ENCODE results near the gene MBP. TPM values are rescaled to one million over a fixed set of nuclear protein-coding genes. Genes with fewer than 3 reads are reported as not detected.

The MBP gene
- total and polyA plus RNA-seq, 2 of the 4 experiments (the other 2 are of a cell fraction) = 0.72 to 0.90 TPM

- in situ Hi-C loops (cut with MboI; ENCODE audit: low sequenced_read_pairs) = loop anchor here (25.0 kb wide), 1 partner anchor 662 kb away; no protein-coding TSS in a partner anchor
Measured at GRCh38 chr18:77124452-77124922, 8.1 kb downstream of the MBP start.

More at GRCh38 chr18:77124452-77124922, 8.1 kb downstream of the MBP start:
- H4K5ac ChIP-seq (ENCODE audit: low read depth, low read length) = peak overlapping the region; percentile 74
- peak overlapping the region; percentile 87 for H2AFZ ChIP-seq (replicated peaks; ENCODE audit: low read length, poor library complexity)
- H3K27me3 ChIP-seq (ENCODE audit: control insufficient read depth, insufficient read depth, low read length) = no peaks in the 10 kb centered on the region
- no peak overlapping the region; the same call in 1 of the 2 replicates for H4K91ac ChIP-seq (ENCODE audit: insufficient read depth, low read depth, low read length)
- no peaks in the 10 kb centered on the region for H3K36me3 ChIP-seq (ENCODE audit: control insufficient read depth, insufficient read depth, low read length)
- dilution Hi-C loops (cut with HindIII; ENCODE audit: low sequenced_read_pairs, unreplicated experiment) (no loop called here), intact Hi-C loops (cut with micrococcal nuclease) (no loop called here)
- peak overlapping the region; percentile 67; the same call in 1 of the 2 replicates for H3K18ac ChIP-seq (ENCODE audit: low read depth, low read length)
- H2AK5ac ChIP-seq (ENCODE audit: low read depth, low read length) = peak overlapping the region; percentile 38; the same call in 1 of the 2 replicates
- H3K9ac ChIP-seq (ENCODE audit: low read depth, low read length) = 0 out of 2 replicates have a peak overlapping the region, but pooled peaks have one; percentile 41
- no peak for ATAC-seq (ENCODE audit: low read depth)
- no peaks in the 10 kb centered on the region for H3K9me3 ChIP-seq (ENCODE audit: control insufficient read depth, insufficient read depth, low read length)
- no peak for TF ChIP-seq ELK1 (IDR thresholded peaks at IDR 0.05; ENCODE audit: borderline replicate concordance, low read depth, low read length)
- TF ChIP-seq BHLHE40 (IDR thresholded peaks at IDR 0.05; ENCODE audit: low read depth, low read length) = no peak
- no peak for TF ChIP-seq CTCF (conservative IDR thresholded peaks at IDR 0.05; ENCODE audit: low read depth, low read length)
- no peak overlapping the region for H3K23ac ChIP-seq (ENCODE audit: low read depth, low read length)
- POLR2A ChIA-PET (ENCODE audit: unreplicated experiment) = no interaction called here
- 0 out of 3 replicates have a peak overlapping the region, but pooled peaks have one; percentile 79 for H2BK15ac ChIP-seq (ENCODE audit: low read depth, low read length)
- CTCF ChIA-PET = interaction anchor here (0.6 kb wide), 1 partner anchor 15 kb away, joined by 4 read pairs; no protein-coding TSS in a partner anchor
- no TSS peak for BruUV-seq (replicated peaks)
- H2BK20ac ChIP-seq (ENCODE audit: low read depth, low read length) = 0 out of 2 replicates have a peak overlapping the region, but pooled peaks have one; percentile 69
- no peak overlapping the region for H2BK5ac ChIP-seq (ENCODE audit: low read depth, low read length, poor library complexity, severe bottlenecking)
- H4K8ac ChIP-seq (ENCODE audit: low read depth in 2 of 2, low read length in 2 of 2) = peak overlapping the region; percentile 28 to 55; a peak in 3 of 4 replicates
- H3K4me1 ChIP-seq (ENCODE audit: control insufficient read depth, insufficient read depth, low read length) = peaks cover 17% of the 10 kb centered on the region
- peak overlapping the region; percentile 5 for H3K27ac ChIP-seq (ENCODE audit: insufficient read depth, low read length)
- H2AK9ac ChIP-seq (replicated peaks; ENCODE audit: low read depth, low read length, poor library complexity) = peak overlapping the region; percentile 68
- DNase-seq = no peak
- H3K14ac ChIP-seq (replicated peaks; ENCODE audit: low read depth, low read length) = 0 out of 2 replicates have a peak overlapping the region, but pooled peaks have one; percentile 76
- no peak overlapping the region for H3K4me3 ChIP-seq (ENCODE audit: insufficient read depth, low read depth, low read length)
- H3K9me1 ChIP-seq (ENCODE audit: insufficient read depth, low read length) = no peaks in the 10 kb centered on the region
- peak overlapping the region; percentile 27; the same call in 1 of the 2 replicates for H3K4me2 ChIP-seq (ENCODE audit: low read depth, low read length)
- peak overlapping the region; percentile 55; the same call in 1 of the 2 replicates for H3K4ac ChIP-seq (ENCODE audit: low read depth, low read length)
- H3K56ac ChIP-seq (ENCODE audit: extremely low read depth, insufficient read depth, low read length) = no peak overlapping the region
- H2BK120ac ChIP-seq (ENCODE audit: low read depth, low read length) = peak overlapping the region; percentile 6; the same call in 1 of the 2 replicates
- no peaks in the 10 kb centered on the region for H4K20me1 ChIP-seq (ENCODE audit: insufficient read depth, low read length)
- H3K79me1 ChIP-seq (ENCODE audit: low read depth in 1 of 2, low read length in 2 of 2) = peaks cover 0 to 14% of the 10 kb centered on the region in 2 experiments; a peak in 1 of 4 replicates
- WGBS, 2 experiments (ENCODE audit: extremely low coverage in 2 of 2, insufficient read length in 1 of 2) = no CpG with 5 or more reads among the region's 9 CpGs

All from IMR-90 (cell line).